Liver (tissue), 9 donors: Measurements from ENCODE around the gene SMYD3. TPM values are rescaled to one million over a fixed set of nuclear protein-coding genes. Genes with fewer than 3 reads are reported as not detected.

Experiments
- DNase-seq: peaks from one replicate; pipeline ENCODE4 v3.0.0-alpha.2; 2017; ENCODE audit warnings: low spot score
- H3K27ac ChIP-seq, 2 donors: one replicate each; pipeline ENCODE4 v1.7.0; 2013; ENCODE audit warnings: inconsistent platforms in 2 of 2, low read length in 2 of 2, control low read depth in 1 of 2, low read depth in 1 of 2, mild to moderate bottlenecking in 1 of 2
- H3K27me3 ChIP-seq, 4 donors: one replicate each; pipeline versions ENCODE4 v1.6.1 to v1.7.0; 2013; ENCODE audit warnings: low read length in 3 of 4, inconsistent platforms in 1 of 4, mild to moderate bottlenecking in 1 of 4, moderate library complexity in 1 of 4; ENCODE audit not compliant: control insufficient read depth in 4 of 4, insufficient read depth in 4 of 4
- H3K36me3 ChIP-seq, 4 donors: one replicate each; pipeline versions ENCODE4 v1.6.1 to v1.7.0; 2013; ENCODE audit warnings: low read length in 3 of 4, mild to moderate bottlenecking in 3 of 4, low read depth in 1 of 4, moderate library complexity in 1 of 4; ENCODE audit not compliant: control insufficient read depth in 4 of 4, insufficient read depth in 3 of 4
- H3K4me1 ChIP-seq, 4 donors: one replicate each; pipeline versions ENCODE4 v1.6.1 to v1.7.0; 2013; ENCODE audit warnings: low read length in 3 of 4, mild to moderate bottlenecking in 3 of 4, moderate library complexity in 1 of 4; ENCODE audit not compliant: control insufficient read depth in 4 of 4, insufficient read depth in 4 of 4
- H3K4me3 ChIP-seq, 3 donors: one replicate each; pipeline versions ENCODE4 v1.6.1 to v1.7.0; 2013; ENCODE audit warnings: low read length in 3 of 3, control low read depth in 1 of 3, low read depth in 1 of 3, mild to moderate bottlenecking in 1 of 3
- H3K9ac ChIP-seq, 2 donors: one replicate each; pipeline ENCODE4 v1.7.0; 2013; ENCODE audit warnings: low read length in 2 of 2, mild to moderate bottlenecking in 2 of 2, moderate library complexity in 2 of 2, control low read depth in 1 of 2, low read depth in 1 of 2
- H3K9me3 ChIP-seq, 4 donors: one replicate each; pipeline versions ENCODE4 v1.6.1 to v1.7.0; 2013; ENCODE audit warnings: low read length in 3 of 4; ENCODE audit not compliant: control insufficient read depth in 4 of 4
- ATF3 ChIP-seq: IDR thresholded peaks from 2 replicates; pipeline ENCODE4 v1.6.1; 2016; ENCODE audit warnings: antibody characterized with exemption
- EGR1 ChIP-seq, 2 donors: IDR thresholded peaks; 2 replicates each; pipeline ENCODE4 v1.6.1; 2016 to 2018; ENCODE audit warnings: antibody characterized with exemption in 2 of 2, low read depth in 2 of 2
- FOXA1 ChIP-seq: IDR thresholded peaks from 2 replicates; pipeline ENCODE4 v1.6.1; 2016; ENCODE audit warnings: antibody characterized with exemption
- FOXA2 ChIP-seq: IDR thresholded peaks from 2 replicates; pipeline ENCODE4 v1.6.1; 2016; ENCODE audit warnings: antibody characterized with exemption
- GABPA ChIP-seq, 2 donors: IDR thresholded peaks in 1 of 2; conservative IDR thresholded peaks in 1 of 2; 2 replicates each; pipeline ENCODE4 v1.6.1; 2016; ENCODE audit warnings: antibody characterized with exemption in 2 of 2, mild to moderate bottlenecking in 1 of 2, moderate library complexity in 1 of 2
- HNF4A ChIP-seq, 2 donors: conservative IDR thresholded peaks; 2 replicates each; pipeline ENCODE4 v1.6.1; 2016; ENCODE audit warnings: antibody characterized with exemption in 2 of 2, mild to moderate bottlenecking in 2 of 2
- HNF4G ChIP-seq: IDR thresholded peaks from 2 replicates; pipeline ENCODE4 v1.6.1; 2016; ENCODE audit warnings: antibody characterized with exemption
- JUND ChIP-seq, 2 donors: IDR thresholded peaks; 2 replicates each; pipeline ENCODE4 v1.6.1; 2016; ENCODE audit warnings: antibody characterized with exemption in 2 of 2
- RXRA ChIP-seq, 2 donors: IDR thresholded peaks; 2 replicates each; pipeline ENCODE4 v1.6.1; 2017 to 2018; ENCODE audit warnings: antibody characterized with exemption in 2 of 2, mild to moderate bottlenecking in 1 of 2
- TAF1 ChIP-seq: conservative IDR thresholded peaks from 2 replicates; pipeline ENCODE4 v1.6.1; 2016; ENCODE audit warnings: antibody characterized with exemption, mild to moderate bottlenecking
- YY1 ChIP-seq: IDR thresholded peaks from 2 replicates; pipeline ENCODE4 v1.6.1; 2016; ENCODE audit warnings: antibody characterized with exemption, mild to moderate bottlenecking
- ZBTB33 ChIP-seq: IDR thresholded peaks from 2 replicates; pipeline ENCODE4 v1.6.1; 2016; ENCODE audit warnings: antibody characterized with exemption
- WGBS: extraction: QIAGEN DNeasy Blood & Tissue Kit; methylation state at CpG from one replicate; pipeline ENCODE4 v1.1.7; 2013; 5-methylcytosine and 5-hydroxymethylcytosine counted together
- polyA plus RNA-seq, 2 donors: library from polyadenylated mRNA; stranded (reverse) in 1 of 2; unstranded in 1 of 2; fragments of 200-250 nt in 1 of 2; fragments of >200 nt in 1 of 2; fragmentation: Nextera tagmentation in 1 of 2; extraction: Ambion mirVana in 1 of 2; gene quantifications; one replicate each; pipeline versions ENCODE4 v1.2.1 to v1.2.3, GENCODE V29; 2013 to 2015
- total RNA-seq, 2 donors: library from RNA; depleted of rRNA; stranded (reverse); fragments of >200 nt; gene quantifications; one replicate each; pipeline ENCODE4 v1.2.3, GENCODE V29; 2014
- TF ChIP-seq, protein P1 (sequence below): fragments of 150-350 bp; IDR thresholded peaks from 2 replicates; pipeline ENCODE4 v1.5.1; 2017; ENCODE audit warnings: improper control_type of control experiment, low read depth, low read length; ENCODE audit not compliant: missing input control
- TF ChIP-seq, protein P2 (sequence below): IDR thresholded peaks from 2 replicates; pipeline ENCODE4 v1.6.1; 2016; ENCODE audit warnings: antibody characterized with exemption
- donor health status: healthy.
- donor health status: healthy.
- donor health status: healthy.
- donor health status: healthy.
- donor health status: healthy.

SMYD3 gene
- total RNA-seq (1 to 10 TPM; 7.9 to 9.1 TPM), polyA plus RNA-seq (1 to 10 TPM; 3.1 to 8.1 TPM)

DNA sequence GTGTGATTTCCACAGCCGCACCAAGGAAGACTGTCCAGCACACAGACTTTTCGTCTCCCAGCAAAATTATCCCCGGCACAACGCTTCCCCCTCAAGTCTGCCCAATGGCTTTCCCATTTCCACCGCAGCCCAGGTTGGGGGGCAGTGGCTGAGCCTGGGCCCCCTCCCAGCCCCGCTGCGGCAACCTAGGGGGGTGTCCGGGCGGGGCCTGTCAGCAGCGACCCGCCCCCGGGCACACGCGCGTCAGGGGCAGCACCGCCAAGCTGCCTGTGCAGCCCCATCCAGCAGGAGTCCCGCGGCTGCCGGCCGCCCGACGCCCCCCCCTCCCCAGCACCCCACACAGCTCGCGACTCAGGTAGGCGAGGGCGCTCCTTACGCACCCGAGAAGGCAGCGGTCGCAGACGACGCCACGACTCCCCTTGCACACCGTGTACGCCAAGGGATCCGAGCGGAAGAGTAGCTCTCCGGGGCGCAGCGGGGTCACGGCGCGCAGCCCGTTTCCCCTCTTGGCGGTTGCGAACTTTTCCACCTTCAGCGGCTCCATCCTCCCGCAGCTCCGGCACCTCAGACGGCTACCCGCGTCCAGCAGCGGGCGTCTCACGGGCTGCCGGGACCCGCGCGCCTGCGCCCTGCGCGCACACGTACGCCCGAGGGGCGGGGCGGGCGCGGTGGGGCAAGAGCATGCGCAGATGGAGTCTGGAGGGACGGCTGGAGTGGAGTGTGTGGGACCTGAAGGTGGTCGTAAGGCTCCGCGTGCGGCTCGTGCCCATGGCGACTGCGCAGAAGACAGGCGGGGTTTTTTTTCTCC is at the start of gene SMYD3:
Gene SMYD3, minus strand, starts transcription at position 606 of the 808 bp plus-strand sequence.
- under 1% methylated on average over 79 of the region's 79 CpGs for WGBS
- Histone ChIP-seq H3K27ac (no peak within 1 kb of the TSS), H3K9ac (peak within 1 kb of the TSS in 1 of 2 donors; percentile 36)

DNA sequence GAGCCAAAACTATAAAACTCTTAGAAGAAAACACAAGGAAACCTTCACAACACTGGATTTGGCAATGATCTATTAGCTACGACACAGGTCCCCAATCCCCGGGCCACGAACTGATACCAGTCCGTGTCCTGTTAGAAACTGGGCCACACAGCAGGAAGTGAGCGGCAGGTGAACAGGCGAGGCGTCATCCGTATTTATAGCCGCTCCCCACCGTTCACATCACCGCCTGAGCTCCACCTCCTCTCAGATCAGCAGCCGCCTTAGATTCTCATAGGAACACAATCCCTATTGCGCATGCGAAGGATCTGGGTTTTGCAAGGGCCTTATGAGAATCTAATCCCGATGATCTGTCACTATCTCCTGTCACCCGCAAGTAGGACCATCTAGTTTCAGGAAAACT is 47.1 kb upstream of the SMYD3 start:
- Histone ChIP-seq H3K4me1 (peaks cover 0 to 17% (median 5%) of the 10 kb centered on the region in 4 donors), H3K36me3 (peaks cover 2 to 33% (median 19%) of the 10 kb centered on the region in 4 donors), H3K27me3 (no peaks in the 10 kb centered on the region), H3K9me3 (no peaks in the 10 kb centered on the region), H3K9ac (no peak overlapping the region), H3K27ac (no peak overlapping the region), H3K4me3 (no peak overlapping the region)
- TF ChIP-seq ATF3 (no peak), YY1 (no peak)
- TF ChIP-seq, protein P1, sequence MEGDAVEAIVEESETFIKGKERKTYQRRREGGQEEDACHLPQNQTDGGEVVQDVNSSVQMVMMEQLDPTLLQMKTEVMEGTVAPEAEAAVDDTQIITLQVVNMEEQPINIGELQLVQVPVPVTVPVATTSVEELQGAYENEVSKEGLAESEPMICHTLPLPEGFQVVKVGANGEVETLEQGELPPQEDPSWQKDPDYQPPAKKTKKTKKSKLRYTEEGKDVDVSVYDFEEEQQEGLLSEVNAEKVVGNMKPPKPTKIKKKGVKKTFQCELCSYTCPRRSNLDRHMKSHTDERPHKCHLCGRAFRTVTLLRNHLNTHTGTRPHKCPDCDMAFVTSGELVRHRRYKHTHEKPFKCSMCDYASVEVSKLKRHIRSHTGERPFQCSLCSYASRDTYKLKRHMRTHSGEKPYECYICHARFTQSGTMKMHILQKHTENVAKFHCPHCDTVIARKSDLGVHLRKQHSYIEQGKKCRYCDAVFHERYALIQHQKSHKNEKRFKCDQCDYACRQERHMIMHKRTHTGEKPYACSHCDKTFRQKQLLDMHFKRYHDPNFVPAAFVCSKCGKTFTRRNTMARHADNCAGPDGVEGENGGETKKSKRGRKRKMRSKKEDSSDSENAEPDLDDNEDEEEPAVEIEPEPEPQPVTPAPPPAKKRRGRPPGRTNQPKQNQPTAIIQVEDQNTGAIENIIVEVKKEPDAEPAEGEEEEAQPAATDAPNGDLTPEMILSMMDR = no peak
- no peak for DNase-seq
- WGBS = 96% methylated on average over 16 of the region's 16 CpGs

More for the DNA sequence above, at the start of gene SMYD3:
- peak; percentile 80 for DNase-seq
- H3K4me1 ChIP-seq = peaks cover 0 to 14% (median 6%) of the 10 kb centered on the region in 4 donors
- no peaks in the 10 kb centered on the region for H3K36me3 ChIP-seq
- TF ChIP-seq GABPA (IDR thresholded peaks at IDR 0.05 in 1 of 2, conservative IDR thresholded peaks at IDR 0.05 in 1 of 2) (no peak), EGR1 (IDR thresholded peaks at IDR 0.05; ENCODE audit: low read depth in 2 of 2) (no peak), HNF4A (conservative IDR thresholded peaks at IDR 0.05) (no peak)
- no peaks in the 10 kb centered on the region for H3K9me3 ChIP-seq
- peak within 1 kb of the TSS; percentile 89 to 93 (median 89) for H3K4me3 ChIP-seq
- no peaks in the 10 kb centered on the region for H3K27me3 ChIP-seq

DNA sequence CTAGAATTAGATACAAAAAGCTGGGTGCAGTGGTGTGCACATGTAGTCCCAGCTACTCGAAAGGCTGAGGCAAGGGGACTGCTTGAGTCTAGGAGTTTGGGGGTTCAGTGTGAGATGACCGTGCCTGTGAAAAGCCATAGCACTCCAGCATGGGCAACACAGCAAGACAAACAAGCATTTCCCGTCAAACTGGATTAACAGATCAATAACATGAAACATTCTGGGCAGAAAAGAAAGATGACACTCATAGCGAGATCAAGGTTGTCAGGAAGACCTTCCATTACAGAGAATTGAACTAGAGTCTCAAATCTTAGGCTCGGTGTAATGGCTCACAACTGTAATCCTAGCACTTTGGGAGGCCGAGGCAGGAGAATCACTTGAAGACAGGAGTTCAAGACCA is 45.0 kb upstream of the SMYD3 start:
- 61% methylated on average over 6 of the region's 6 CpGs for WGBS
- peaks cover 2 to 36% (median 22%) of the 10 kb centered on the region in 4 donors for H3K36me3 ChIP-seq
- TF ChIP-seq, protein P2, sequence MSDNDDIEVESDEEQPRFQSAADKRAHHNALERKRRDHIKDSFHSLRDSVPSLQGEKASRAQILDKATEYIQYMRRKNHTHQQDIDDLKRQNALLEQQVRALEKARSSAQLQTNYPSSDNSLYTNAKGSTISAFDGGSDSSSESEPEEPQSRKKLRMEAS = no peak
- TF ChIP-seq FOXA2 = no peak
- TF ChIP-seq, protein P1 = no peak
- no peak for TF ChIP-seq ATF3
- TF ChIP-seq JUND (IDR thresholded peaks at IDR 0.05) = no peak
- TF ChIP-seq HNF4G = no peak
- TF ChIP-seq RXRA (IDR thresholded peaks at IDR 0.05) = peak; percentile 31 to 64
- no peak for TF ChIP-seq GABPA (IDR thresholded peaks at IDR 0.05 in 1 of 2, conservative IDR thresholded peaks at IDR 0.05 in 1 of 2)
- TF ChIP-seq TAF1 = no peak
- no peak for TF ChIP-seq EGR1 (IDR thresholded peaks at IDR 0.05; ENCODE audit: low read depth in 2 of 2)
- no peak for TF ChIP-seq ZBTB33
- no peak for TF ChIP-seq FOXA1
- TF ChIP-seq HNF4A (conservative IDR thresholded peaks at IDR 0.05) = peak in 1 of 2 donors; percentile 54

More for the DNA sequence above, 45.0 kb upstream of the SMYD3 start:
- Histone ChIP-seq H3K4me1 (peaks cover 0 to 11% (median 2%) of the 10 kb centered on the region in 4 donors), H3K4me3 (no peak overlapping the region), H3K9me3 (no peaks in the 10 kb centered on the region), H3K9ac (no peak overlapping the region), H3K27ac (no peak overlapping the region), H3K27me3 (no peaks in the 10 kb centered on the region)
- no peak for DNase-seq
